Measurements from ENCODE around the gene CCL23.

DNA sequence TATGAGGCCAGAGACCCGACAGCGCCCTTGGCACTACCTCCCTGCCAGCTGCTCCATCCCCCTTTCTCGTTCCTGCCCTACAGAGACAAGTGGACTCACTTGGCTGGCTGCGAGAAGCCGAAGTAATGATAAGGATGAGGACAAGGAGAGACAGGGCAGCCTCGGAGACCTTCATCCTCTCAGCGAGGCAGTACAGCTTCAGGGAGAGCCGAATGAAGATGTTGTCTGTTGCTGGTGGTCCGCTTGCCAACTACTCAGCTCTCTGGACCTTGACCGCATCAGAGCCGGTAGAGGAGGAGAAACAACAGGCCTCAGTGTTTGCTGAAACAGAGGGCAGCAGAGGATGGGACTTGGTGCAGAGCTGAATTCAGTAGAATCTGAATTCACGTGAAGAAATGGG is 36.5 kb downstream of the CCL23 start, which contains the start of gene CCL16:
- no peak for TF ChIP-seq EZH2 (IDR thresholded peaks at IDR 0.05; ENCODE audit: low read length)
- TF ChIP-seq, protein P1, sequence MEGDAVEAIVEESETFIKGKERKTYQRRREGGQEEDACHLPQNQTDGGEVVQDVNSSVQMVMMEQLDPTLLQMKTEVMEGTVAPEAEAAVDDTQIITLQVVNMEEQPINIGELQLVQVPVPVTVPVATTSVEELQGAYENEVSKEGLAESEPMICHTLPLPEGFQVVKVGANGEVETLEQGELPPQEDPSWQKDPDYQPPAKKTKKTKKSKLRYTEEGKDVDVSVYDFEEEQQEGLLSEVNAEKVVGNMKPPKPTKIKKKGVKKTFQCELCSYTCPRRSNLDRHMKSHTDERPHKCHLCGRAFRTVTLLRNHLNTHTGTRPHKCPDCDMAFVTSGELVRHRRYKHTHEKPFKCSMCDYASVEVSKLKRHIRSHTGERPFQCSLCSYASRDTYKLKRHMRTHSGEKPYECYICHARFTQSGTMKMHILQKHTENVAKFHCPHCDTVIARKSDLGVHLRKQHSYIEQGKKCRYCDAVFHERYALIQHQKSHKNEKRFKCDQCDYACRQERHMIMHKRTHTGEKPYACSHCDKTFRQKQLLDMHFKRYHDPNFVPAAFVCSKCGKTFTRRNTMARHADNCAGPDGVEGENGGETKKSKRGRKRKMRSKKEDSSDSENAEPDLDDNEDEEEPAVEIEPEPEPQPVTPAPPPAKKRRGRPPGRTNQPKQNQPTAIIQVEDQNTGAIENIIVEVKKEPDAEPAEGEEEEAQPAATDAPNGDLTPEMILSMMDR (optimal IDR thresholded peaks at IDR 0.05 in 1 of 3, IDR thresholded peaks at IDR 0.05 in 1 of 3, conservative IDR thresholded peaks at IDR 0.05 in 1 of 3; ENCODE audit: extremely low read depth in 1 of 3, insufficient read depth in 2 of 3, low read length in 3 of 3): no peak
